HUES6 (cell line): ENCODE results near the gene CNTNAP2.

Experiments
- H3K27ac ChIP-seq: 2 replicates; pipeline ENCODE4 v1.7.0; 2013; ENCODE audit warnings: low read depth, mild to moderate bottlenecking, low read length, inconsistent platforms
- H3K27me3 ChIP-seq: 2 replicates; pipeline ENCODE4 v1.6.1; 2013; ENCODE audit warnings: low read length; ENCODE audit not compliant: control insufficient read depth, insufficient read depth
- H3K36me3 ChIP-seq: 2 replicates; pipeline ENCODE4 v1.6.1; 2013; ENCODE audit warnings: low read length; ENCODE audit not compliant: control insufficient read depth, insufficient read depth
- H3K4me1 ChIP-seq: 2 replicates; pipeline ENCODE4 v1.6.1; 2013; ENCODE audit warnings: low read length; ENCODE audit not compliant: control insufficient read depth, insufficient read depth
- H3K4me3 ChIP-seq: 2 replicates; pipeline ENCODE4 v1.5.1; 2013; ENCODE audit warnings: low read depth, low read length
- H3K9ac ChIP-seq: one replicate; pipeline ENCODE4 v1.6.1; 2013; ENCODE audit warnings: mild to moderate bottlenecking, low read length
- H3K9me3 ChIP-seq: 2 replicates; pipeline ENCODE4 v1.6.1; 2013; ENCODE audit warnings: low read depth, low read length; ENCODE audit not compliant: control insufficient read depth, insufficient read depth

CNTNAP2 gene

DNA sequence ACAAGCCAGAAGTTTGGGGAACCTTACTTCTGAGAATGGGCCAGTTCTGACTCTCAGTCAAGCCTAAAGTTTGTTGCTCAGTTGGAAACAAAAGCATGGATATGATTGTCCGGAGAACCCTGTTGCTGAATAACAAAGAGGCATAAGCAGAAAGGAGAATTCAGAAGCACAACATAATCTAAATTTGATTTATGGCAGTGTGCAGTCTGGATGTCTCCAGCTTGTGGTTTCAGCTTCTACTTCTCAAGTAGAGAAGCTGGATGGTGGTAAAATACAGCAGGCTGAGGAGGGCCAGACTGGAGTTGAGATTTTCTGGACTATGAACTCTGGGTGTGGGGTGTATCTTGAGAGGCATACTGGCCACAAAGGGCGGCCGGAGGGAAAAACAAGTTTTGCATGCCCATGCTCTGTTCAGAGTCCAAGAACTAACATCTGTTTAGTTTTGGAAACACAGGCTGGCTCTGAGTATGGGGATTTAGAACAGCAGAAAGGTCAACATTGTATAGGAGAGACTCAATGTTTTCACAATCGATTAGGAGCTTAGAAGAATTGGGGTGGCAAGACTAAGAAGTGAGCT, 592.9 kb downstream of the CNTNAP2 start:
- Histone ChIP-seq H3K27me3 (no peaks in the 10 kb centered on the region), H3K4me1 (no peaks in the 10 kb centered on the region), H3K27ac (no peak overlapping the region), H3K9me3 (no peaks in the 10 kb centered on the region), H3K4me3 (no peak overlapping the region), H3K9ac (no peak overlapping the region), H3K36me3 (no peaks in the 10 kb centered on the region)

GRCh38 chr7:146713205-146713604, 596.6 kb downstream of the CNTNAP2 start:
- Histone ChIP-seq H3K4me3 (no peak overlapping the region), H3K27me3 (no peaks in the 10 kb centered on the region), H3K4me1 (no peaks in the 10 kb centered on the region), H3K27ac (no peak overlapping the region), H3K36me3 (no peaks in the 10 kb centered on the region), H3K9ac (no peak overlapping the region), H3K9me3 (no peaks in the 10 kb centered on the region)

- H3K36me3 ChIP-seq = no peaks in the 10 kb centered on the region
- no peaks in the 10 kb centered on the region for H3K9me3 ChIP-seq
- no peaks in the 10 kb centered on the region for H3K4me1 ChIP-seq
- no peak overlapping the region for H3K27ac ChIP-seq
- no peak overlapping the region for H3K4me3 ChIP-seq
- no peak overlapping the region for H3K9ac ChIP-seq
- H3K27me3 ChIP-seq = no peaks in the 10 kb centered on the region
Measured at GRCh38 chr7:146713934-146714333, 597.3 kb downstream of the CNTNAP2 start.

- no peaks in the 10 kb centered on the region for H3K36me3 ChIP-seq
- no peaks in the 10 kb centered on the region for H3K4me1 ChIP-seq
- H3K27ac ChIP-seq = no peak overlapping the region
- no peaks in the 10 kb centered on the region for H3K9me3 ChIP-seq
- H3K9ac ChIP-seq = no peak overlapping the region
- H3K27me3 ChIP-seq = no peaks in the 10 kb centered on the region
- H3K4me3 ChIP-seq = no peak overlapping the region
Measured at GRCh38 chr7:146720195-146720594, 603.6 kb downstream of the CNTNAP2 start.

DNA sequence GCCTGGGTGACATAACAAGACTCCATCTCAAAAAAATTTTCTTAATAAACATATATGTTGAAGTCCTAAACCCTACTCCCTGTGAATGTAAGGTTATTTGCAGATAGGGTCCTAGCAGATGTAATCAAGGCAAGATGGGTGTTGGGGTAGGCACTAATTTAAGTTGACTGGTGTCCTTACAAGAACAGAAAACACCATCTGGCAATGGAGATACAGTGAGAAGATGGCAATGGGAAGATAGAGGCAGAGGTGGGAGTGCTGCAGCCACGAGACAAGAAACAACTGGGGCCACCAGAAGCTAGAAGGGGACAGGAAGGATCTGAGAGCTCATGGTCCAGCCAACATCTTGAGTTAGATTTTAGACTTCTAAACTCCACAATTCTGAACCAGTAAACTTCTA, 606.4 kb downstream of the CNTNAP2 start:
- Histone ChIP-seq H3K36me3 (no peaks in the 10 kb centered on the region), H3K4me3 (no peak overlapping the region), H3K27ac (no peak overlapping the region), H3K27me3 (no peaks in the 10 kb centered on the region), H3K9me3 (no peaks in the 10 kb centered on the region), H3K9ac (no peak overlapping the region), H3K4me1 (no peaks in the 10 kb centered on the region)

DNA sequence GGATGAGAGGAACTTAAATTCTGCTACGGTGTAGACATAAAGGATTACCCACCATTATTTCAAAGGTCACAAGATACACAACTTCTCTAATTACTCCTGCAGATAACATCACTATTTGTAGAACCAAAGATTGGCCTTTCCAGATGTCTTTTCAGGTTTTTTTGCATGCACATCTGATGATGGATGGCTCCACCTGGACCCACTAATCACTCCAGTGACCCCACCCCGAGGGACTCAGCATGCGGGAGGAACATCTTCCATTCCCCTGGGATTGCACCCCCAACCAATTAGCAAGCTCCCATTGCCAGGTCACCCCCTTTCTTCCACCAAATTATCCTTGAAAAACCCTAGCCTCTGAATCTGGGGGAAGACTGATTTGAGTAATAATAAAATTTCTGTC, 608.9 kb downstream of the CNTNAP2 start:
- no peak overlapping the region for H3K9ac ChIP-seq
- H3K27ac ChIP-seq = no peak overlapping the region
- no peaks in the 10 kb centered on the region for H3K9me3 ChIP-seq
- H3K36me3 ChIP-seq = no peaks in the 10 kb centered on the region
- no peak overlapping the region for H3K4me3 ChIP-seq
- no peaks in the 10 kb centered on the region for H3K4me1 ChIP-seq
- no peaks in the 10 kb centered on the region for H3K27me3 ChIP-seq

- H3K4me3 ChIP-seq = no peak overlapping the region
- H3K9me3 ChIP-seq = no peaks in the 10 kb centered on the region
- H3K9ac ChIP-seq = no peak overlapping the region
- no peak overlapping the region for H3K27ac ChIP-seq
- no peaks in the 10 kb centered on the region for H3K27me3 ChIP-seq
- no peaks in the 10 kb centered on the region for H3K4me1 ChIP-seq
- H3K36me3 ChIP-seq = no peaks in the 10 kb centered on the region
Measured at GRCh38 chr7:146728141-146728540, 611.5 kb downstream of the CNTNAP2 start.

DNA sequence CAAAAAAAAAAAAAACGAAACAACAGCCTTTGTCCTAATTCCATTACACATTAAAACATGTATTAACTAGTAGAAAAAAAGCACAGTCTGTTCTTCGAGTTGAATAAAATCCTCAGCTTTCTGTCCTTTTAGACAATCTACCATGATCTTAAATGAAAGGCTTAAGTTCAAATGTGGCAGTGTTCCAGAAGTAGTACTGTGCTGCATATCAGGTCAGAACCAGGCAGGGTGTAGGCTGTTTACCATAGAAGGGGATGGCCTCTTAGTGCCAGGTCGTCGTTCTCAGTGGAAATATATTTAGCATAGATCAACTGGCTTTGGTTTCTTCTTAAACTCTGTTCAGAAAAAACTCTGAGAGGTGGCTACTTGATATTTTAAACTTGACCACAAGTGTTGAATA, 612.0 kb downstream of the CNTNAP2 start:
- Histone ChIP-seq H3K27ac (no peak overlapping the region), H3K4me1 (no peaks in the 10 kb centered on the region), H3K9me3 (no peaks in the 10 kb centered on the region), H3K36me3 (no peaks in the 10 kb centered on the region), H3K27me3 (no peaks in the 10 kb centered on the region), H3K9ac (no peak overlapping the region), H3K4me3 (no peak overlapping the region)

GRCh38 chr7:146731185-146731584, 614.6 kb downstream of the CNTNAP2 start:
- no peaks in the 10 kb centered on the region for H3K27me3 ChIP-seq
- no peaks in the 10 kb centered on the region for H3K9me3 ChIP-seq
- H3K4me3 ChIP-seq = no peak overlapping the region
- H3K4me1 ChIP-seq = no peaks in the 10 kb centered on the region
- H3K36me3 ChIP-seq = no peaks in the 10 kb centered on the region
- H3K9ac ChIP-seq = no peak overlapping the region
- H3K27ac ChIP-seq = no peak overlapping the region

GRCh38 chr7:146735992-146736391, 619.4 kb downstream of the CNTNAP2 start:
- Histone ChIP-seq H3K9ac (no peak overlapping the region), H3K4me3 (no peak overlapping the region), H3K4me1 (no peaks in the 10 kb centered on the region), H3K27ac (no peak overlapping the region), H3K36me3 (no peaks in the 10 kb centered on the region), H3K27me3 (no peaks in the 10 kb centered on the region), H3K9me3 (0 out of 2 replicates have a peak, but pooled peaks cover 2% of the 10 kb centered on the region)

DNA sequence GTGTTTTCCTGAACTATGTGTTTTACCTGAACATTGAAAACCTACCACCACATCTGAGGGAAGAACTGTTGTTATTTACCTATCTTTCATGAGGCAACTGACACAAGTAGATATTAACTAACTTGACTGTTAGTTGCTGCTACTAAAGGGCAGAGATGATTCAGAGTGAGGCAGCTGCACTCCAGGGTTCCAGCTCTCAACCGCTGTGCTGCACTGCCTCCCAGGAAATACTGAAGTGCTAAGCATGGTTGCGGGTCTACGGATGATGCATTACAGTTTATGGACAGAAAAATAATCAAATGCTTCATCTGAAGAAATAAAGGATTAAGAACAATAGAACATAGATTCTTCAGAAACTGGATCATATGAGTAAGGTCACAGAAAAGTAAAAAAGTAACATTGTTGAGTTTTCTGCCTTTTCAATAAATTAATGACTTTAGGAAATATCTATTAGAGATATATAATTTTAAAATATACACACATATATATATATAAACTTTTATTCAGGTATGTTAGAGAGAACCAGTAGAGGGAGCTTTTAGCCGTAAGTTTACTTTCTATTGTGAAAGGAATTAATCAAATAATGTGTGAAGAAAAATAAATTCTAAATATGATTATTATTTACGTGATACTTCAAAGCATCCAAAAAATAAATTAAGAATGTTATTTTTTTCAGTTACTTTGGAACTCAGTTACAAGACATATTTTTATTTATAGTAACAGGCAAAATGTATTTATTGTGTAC, 620.0 kb downstream of the CNTNAP2 start:
- Histone ChIP-seq H3K9me3 (0 out of 2 replicates have a peak, but pooled peaks cover 2% of the 10 kb centered on the region), H3K4me3 (no peak overlapping the region), H3K4me1 (no peaks in the 10 kb centered on the region), H3K27ac (no peak overlapping the region), H3K9ac (no peak overlapping the region), H3K27me3 (no peaks in the 10 kb centered on the region), H3K36me3 (no peaks in the 10 kb centered on the region)
